Astrocyte of the spinal cord (primary cell): ENCODE results near the gene CDK6.

Source experiments
- DNase-seq: peaks from one replicate; pipeline ENCODE4 v3.0.0; 2011; ENCODE audit warnings: low read depth, low spot score
- H3K4me3 ChIP-seq: 2 replicates; pipeline ENCODE4 v1.5.1; 2011; ENCODE audit warnings: low read depth, mild to moderate bottlenecking, low read length, moderate library complexity
- in situ Hi-C: cut with HindIII; loops from 2 replicates; pipeline ENCODE4 v1.10.0; 2017; ENCODE audit warnings: low sequenced_read_pairs
- TF ChIP-seq, protein P1 (sequence below): IDR thresholded peaks from 2 replicates; pipeline ENCODE4 v1.5.1; 2012; ENCODE audit warnings: low read depth, mild to moderate bottlenecking, low read length, inconsistent platforms

Gene CDK6

DNA sequence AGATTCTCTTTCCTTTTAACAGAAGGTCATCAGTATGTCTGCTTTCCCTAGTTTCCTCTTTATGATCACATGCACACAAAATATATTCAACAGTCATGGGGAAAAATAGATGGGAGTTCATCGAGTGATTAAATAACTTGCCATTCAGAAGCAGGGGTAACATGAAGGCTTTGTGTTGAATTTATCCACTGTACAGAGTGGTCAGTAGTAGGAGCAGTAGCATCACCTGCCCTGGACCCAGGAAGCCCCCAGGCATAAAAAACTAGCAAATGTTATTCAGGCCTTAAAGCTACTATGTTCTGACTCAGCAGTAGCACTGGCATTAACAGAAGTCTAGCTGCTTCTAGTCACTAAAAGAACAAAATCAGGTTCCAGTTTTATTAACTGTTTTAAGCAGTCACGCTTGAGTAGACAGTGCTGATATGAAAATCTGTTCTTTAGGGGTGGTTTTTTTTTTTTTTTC lies 214.8 kb downstream of the CDK6 start:
- no peak for DNase-seq
- TF ChIP-seq, protein P1, sequence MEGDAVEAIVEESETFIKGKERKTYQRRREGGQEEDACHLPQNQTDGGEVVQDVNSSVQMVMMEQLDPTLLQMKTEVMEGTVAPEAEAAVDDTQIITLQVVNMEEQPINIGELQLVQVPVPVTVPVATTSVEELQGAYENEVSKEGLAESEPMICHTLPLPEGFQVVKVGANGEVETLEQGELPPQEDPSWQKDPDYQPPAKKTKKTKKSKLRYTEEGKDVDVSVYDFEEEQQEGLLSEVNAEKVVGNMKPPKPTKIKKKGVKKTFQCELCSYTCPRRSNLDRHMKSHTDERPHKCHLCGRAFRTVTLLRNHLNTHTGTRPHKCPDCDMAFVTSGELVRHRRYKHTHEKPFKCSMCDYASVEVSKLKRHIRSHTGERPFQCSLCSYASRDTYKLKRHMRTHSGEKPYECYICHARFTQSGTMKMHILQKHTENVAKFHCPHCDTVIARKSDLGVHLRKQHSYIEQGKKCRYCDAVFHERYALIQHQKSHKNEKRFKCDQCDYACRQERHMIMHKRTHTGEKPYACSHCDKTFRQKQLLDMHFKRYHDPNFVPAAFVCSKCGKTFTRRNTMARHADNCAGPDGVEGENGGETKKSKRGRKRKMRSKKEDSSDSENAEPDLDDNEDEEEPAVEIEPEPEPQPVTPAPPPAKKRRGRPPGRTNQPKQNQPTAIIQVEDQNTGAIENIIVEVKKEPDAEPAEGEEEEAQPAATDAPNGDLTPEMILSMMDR, result no peak
- no peak overlapping the region for H3K4me3 ChIP-seq
- in situ Hi-C loops, result no loop called here

DNA sequence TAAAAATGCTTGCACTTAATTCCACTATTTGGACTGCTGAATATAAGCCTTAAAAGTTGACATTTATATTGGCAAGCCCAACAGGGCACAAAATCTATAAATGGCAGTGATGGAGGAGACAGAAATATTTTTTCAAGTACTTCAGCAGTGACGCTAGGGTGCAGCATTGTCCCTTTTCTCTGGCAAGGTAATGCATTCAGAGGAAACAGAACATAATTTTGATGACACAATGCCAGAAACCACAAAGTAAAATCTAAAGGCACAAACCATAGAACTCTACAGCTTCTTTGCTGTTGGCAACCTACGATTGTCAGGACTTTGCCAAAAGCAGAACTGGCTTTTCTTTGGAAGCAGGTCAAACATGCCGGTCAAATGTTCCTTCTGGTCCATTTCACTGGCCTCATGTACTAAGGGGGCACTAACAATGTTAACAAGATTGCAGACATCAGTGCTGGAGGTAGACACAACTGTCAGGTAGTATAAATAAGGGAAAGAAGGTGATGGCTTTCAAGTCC lies 215.3 kb downstream of the CDK6 start:
- in situ Hi-C loops, result no loop called here
- TF ChIP-seq, protein P1, result peak; percentile 70
- DNase-seq, result peak; percentile 95
- no peak overlapping the region for H3K4me3 ChIP-seq

DNA sequence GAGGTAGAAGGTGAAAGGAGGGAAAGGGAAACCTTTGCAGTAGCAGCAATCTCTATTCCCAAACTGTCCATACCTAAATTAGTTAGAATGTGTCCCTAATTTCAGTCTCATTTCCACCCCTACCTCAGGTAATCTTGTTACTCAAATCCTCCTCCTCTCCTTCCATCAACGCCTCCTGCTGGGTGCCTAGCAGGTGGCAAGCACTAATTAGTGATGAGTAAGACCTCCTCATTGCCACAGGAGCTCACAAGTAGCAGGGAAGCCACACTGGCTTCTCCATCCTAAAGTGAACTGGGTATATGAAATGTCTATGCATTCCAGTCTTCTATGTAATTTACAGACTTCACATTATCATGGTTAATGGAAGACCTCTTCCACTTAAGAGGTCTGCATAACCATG lies 220.5 kb downstream of the CDK6 start:
- in situ Hi-C loops, result no loop called here
- no peak for DNase-seq
- TF ChIP-seq, protein P1, result no peak
- H3K4me3 ChIP-seq, result no peak overlapping the region

DNA sequence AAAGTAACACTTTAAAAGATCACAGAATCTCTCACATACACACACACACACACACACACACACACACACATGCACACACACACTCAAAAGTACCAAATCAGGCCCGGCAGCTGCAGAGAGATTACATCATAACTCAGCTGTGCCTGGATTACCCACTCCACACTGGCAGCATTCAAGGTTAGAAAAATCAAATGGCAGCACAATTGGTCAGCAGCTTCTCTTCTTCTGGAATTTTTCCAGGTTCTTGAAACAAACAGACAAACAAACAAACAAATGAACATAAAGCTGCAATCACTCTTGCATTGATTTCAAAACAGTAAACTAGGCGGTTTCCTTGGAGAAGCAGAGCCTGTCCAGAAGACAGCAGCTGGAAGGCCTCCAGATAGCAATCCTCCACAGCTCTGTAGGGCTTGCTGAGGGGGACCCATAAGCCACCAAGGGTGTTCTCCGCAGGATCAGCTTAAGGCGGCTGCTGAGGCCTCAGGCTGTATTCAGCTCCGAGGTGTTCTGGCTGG lies 221.7 kb downstream of the CDK6 start:
- TF ChIP-seq, protein P1, result no peak
- no peak overlapping the region for H3K4me3 ChIP-seq
- in situ Hi-C loops, result no loop called here
- DNase-seq, result no peak

DNA sequence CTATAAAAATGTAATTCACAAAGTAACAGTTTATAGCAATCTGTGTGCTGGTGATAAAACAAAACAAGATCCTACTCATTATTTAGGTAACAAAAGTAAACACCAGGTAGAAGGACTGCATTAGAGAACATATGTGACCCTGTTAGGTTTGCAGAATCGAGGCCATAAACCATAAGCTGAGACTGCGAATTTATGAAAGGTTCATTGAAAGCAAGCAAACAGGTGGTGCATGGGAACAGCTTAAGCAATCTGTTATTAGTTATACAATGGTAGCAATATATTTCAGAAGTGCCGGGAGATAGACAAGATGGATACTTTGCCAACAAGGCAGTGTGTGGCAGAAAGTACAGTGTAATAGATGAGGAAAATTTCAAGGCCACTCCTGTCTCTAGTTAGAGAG lies 222.7 kb downstream of the CDK6 start:
- in situ Hi-C loops, result no loop called here
- no peak for DNase-seq
- TF ChIP-seq, protein P1, result no peak
- no peak overlapping the region for H3K4me3 ChIP-seq

DNA sequence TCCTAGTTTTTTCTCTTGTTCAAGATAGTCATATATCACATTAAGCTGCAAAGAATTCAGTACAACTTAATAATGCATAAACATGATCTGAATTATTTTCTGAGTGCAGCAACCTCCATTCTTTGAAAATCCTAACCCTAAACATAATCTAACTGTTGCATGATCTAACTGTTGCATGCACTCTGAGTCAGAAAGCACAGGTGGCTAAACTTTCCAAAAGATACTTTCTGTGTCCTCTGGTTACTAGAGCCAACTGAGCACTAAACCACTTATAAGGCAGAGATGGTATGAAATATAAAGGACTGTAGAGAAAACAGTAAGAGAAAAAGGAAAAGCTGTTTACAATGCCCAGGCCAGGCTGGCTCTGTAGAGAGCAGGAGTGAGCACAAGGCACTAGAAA lies 223.2 kb downstream of the CDK6 start:
- no peak overlapping the region for H3K4me3 ChIP-seq
- in situ Hi-C loops, result no loop called here
- TF ChIP-seq, protein P1, result no peak
- no peak for DNase-seq
